Measurements from ENCODE around the gene NUMA1.

Gene NUMA1

GRCh38 chr11:71979094-71979493 is 101.2 kb downstream of the NUMA1 start:
- TF ChIP-seq, protein P1, sequence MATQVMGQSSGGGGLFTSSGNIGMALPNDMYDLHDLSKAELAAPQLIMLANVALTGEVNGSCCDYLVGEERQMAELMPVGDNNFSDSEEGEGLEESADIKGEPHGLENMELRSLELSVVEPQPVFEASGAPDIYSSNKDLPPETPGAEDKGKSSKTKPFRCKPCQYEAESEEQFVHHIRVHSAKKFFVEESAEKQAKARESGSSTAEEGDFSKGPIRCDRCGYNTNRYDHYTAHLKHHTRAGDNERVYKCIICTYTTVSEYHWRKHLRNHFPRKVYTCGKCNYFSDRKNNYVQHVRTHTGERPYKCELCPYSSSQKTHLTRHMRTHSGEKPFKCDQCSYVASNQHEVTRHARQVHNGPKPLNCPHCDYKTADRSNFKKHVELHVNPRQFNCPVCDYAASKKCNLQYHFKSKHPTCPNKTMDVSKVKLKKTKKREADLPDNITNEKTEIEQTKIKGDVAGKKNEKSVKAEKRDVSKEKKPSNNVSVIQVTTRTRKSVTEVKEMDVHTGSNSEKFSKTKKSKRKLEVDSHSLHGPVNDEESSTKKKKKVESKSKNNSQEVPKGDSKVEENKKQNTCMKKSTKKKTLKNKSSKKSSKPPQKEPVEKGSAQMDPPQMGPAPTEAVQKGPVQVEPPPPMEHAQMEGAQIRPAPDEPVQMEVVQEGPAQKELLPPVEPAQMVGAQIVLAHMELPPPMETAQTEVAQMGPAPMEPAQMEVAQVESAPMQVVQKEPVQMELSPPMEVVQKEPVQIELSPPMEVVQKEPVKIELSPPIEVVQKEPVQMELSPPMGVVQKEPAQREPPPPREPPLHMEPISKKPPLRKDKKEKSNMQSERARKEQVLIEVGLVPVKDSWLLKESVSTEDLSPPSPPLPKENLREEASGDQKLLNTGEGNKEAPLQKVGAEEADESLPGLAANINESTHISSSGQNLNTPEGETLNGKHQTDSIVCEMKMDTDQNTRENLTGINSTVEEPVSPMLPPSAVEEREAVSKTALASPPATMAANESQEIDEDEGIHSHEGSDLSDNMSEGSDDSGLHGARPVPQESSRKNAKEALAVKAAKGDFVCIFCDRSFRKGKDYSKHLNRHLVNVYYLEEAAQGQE (IDR thresholded peaks at IDR 0.05; ENCODE audit: insufficient replicate concordance, low read depth): no peak
- TF ChIP-seq SPI1 (IDR thresholded peaks at IDR 0.05; ENCODE audit: borderline replicate concordance, low read depth): no peak
- TF ChIP-seq CTCF (IDR thresholded peaks at IDR 0.05; ENCODE audit: insufficient read depth, low read length): no peak
- TF ChIP-seq GABPA (IDR thresholded peaks at IDR 0.05; ENCODE audit: low read depth): no peak
- no peak for TF ChIP-seq POLR2AphosphoS5 (IDR thresholded peaks at IDR 0.05; ENCODE audit: low read depth)
- peak overlapping the region; percentile 37; the same call in 1 of the 2 replicates for H3K27ac ChIP-seq (replicated peaks)
- no peak overlapping the region for H3K4me3 ChIP-seq (replicated peaks; ENCODE audit: insufficient read depth, low read length)
- H3K27me3 ChIP-seq (ENCODE audit: insufficient read depth, poor library complexity, severe bottlenecking): no peaks in the 10 kb centered on the region
- DNase-seq (ENCODE audit: low read depth in 1 of 2, low spot score in 1 of 2): no peak

DNA sequence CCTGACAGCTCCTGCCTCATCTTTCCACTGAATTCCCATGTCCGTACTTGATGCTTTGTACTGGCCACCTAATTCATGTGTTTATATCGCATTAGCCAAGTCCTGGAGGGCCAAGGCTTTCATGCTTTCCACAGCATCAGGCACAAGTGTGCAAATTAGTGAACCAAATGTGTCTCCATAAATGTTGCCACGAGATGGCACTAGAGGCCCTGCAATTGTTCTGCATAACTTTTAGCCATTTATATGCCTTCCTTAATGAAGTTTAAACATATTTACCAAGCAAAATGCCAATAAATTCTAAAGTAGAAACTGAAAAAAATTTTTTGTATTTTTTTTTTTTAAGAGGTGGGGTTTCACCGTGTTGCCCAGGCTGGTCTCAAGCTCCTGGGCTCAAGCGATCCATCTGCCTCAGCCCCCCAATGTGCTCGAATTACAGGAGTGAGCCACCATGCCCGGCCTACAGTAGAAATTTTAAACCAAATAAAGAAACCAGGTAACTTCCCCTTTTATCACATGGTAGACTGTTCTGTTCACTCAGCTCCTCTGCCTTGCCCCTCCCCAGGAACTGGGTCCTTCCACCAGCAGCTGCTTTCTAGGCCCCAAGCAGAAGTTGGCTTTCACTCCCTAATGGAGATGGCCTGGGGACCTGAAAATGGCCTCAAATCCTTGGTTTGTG is 102.5 kb downstream of the NUMA1 start:
- no peak overlapping the region for H3K4me3 ChIP-seq (replicated peaks; ENCODE audit: insufficient read depth, low read length)
- TF ChIP-seq SPI1 (IDR thresholded peaks at IDR 0.05; ENCODE audit: borderline replicate concordance, low read depth): peak; percentile 48; the same call in 1 of the 2 replicates
- peak; percentile 62 for TF ChIP-seq CTCF (IDR thresholded peaks at IDR 0.05; ENCODE audit: insufficient read depth, low read length)
- no peak for TF ChIP-seq POLR2AphosphoS5 (IDR thresholded peaks at IDR 0.05; ENCODE audit: low read depth)
- TF ChIP-seq, protein P1 (IDR thresholded peaks at IDR 0.05; ENCODE audit: insufficient replicate concordance, low read depth): no peak
- no peaks in the 10 kb centered on the region for H3K27me3 ChIP-seq (ENCODE audit: insufficient read depth, poor library complexity, severe bottlenecking)
- peak in 1 of 2 experiments; percentile 90 for DNase-seq (ENCODE audit: low read depth in 1 of 2, low spot score in 1 of 2)
- peak overlapping the region; percentile 37 for H3K27ac ChIP-seq (replicated peaks)

GRCh38 chr11:71977090-71977489 is 103.3 kb downstream of the NUMA1 start:
- Histone ChIP-seq H3K4me3 (replicated peaks; ENCODE audit: insufficient read depth, low read length) (no peak overlapping the region), H3K27me3 (ENCODE audit: insufficient read depth, poor library complexity, severe bottlenecking) (no peaks in the 10 kb centered on the region), H3K27ac (replicated peaks) (no peak overlapping the region; the same call in 1 of the 2 replicates)
- DNase-seq (ENCODE audit: low read depth in 1 of 2, low spot score in 1 of 2): no peak
- TF ChIP-seq, protein P1 (IDR thresholded peaks at IDR 0.05; ENCODE audit: insufficient replicate concordance, low read depth): no peak
- TF ChIP-seq CTCF (IDR thresholded peaks at IDR 0.05; ENCODE audit: insufficient read depth, low read length) (no peak), SPI1 (IDR thresholded peaks at IDR 0.05; ENCODE audit: borderline replicate concordance, low read depth) (no peak), GABPA (IDR thresholded peaks at IDR 0.05; ENCODE audit: low read depth) (no peak), POLR2AphosphoS5 (IDR thresholded peaks at IDR 0.05; ENCODE audit: low read depth) (no peak)

Data from HL-60 (cell line).